ENCODE data around the gene LRMDA.

DNA sequence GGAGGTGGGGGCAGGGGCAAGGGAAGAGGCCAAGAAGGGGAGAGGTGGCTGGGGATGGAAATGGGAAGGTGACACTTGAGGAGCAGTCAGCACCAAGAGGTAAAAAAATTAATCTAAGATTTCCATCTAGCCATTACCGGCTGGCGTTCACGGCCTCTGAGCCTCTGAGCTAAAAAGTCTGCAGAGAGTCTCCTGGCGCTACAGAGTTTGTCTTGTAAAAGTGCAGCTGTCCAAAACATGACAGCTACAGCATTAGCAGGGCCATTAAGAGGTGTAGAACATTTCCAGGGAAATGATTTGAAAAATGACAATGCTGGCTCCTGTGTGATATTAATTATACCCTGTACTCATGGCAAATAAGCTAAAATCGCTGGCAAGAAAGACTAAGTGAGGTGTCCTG, 167.6 kb downstream of the LRMDA start:
- TF ChIP-seq, protein P1, sequence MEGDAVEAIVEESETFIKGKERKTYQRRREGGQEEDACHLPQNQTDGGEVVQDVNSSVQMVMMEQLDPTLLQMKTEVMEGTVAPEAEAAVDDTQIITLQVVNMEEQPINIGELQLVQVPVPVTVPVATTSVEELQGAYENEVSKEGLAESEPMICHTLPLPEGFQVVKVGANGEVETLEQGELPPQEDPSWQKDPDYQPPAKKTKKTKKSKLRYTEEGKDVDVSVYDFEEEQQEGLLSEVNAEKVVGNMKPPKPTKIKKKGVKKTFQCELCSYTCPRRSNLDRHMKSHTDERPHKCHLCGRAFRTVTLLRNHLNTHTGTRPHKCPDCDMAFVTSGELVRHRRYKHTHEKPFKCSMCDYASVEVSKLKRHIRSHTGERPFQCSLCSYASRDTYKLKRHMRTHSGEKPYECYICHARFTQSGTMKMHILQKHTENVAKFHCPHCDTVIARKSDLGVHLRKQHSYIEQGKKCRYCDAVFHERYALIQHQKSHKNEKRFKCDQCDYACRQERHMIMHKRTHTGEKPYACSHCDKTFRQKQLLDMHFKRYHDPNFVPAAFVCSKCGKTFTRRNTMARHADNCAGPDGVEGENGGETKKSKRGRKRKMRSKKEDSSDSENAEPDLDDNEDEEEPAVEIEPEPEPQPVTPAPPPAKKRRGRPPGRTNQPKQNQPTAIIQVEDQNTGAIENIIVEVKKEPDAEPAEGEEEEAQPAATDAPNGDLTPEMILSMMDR (conservative IDR thresholded peaks at IDR 0.05; ENCODE audit: low read depth, low read length): no peak
- no peak for TF ChIP-seq EZH2 (IDR thresholded peaks at IDR 0.05; ENCODE audit: borderline replicate concordance, low read depth, low read length, poor library complexity, severe bottlenecking)
